Spleen (tissue), 7 donors: ENCODE measurements around the gene BTN2A1.

Experiments used
- CTCF ChIP-seq, 11 experiments: fragments of 200-600 bp in 7 of 11; fragments of 450-650 bp in 4 of 11; sonication (generic) in 4 of 11; IDR thresholded peaks in 8 of 11; conservative IDR thresholded peaks in 3 of 11; 1 replicate in 7 of 11; 2 replicates in 4 of 11; pipeline versions ENCODE4 v1.4.0 to v1.8.0; 2016 to 2021; ENCODE audit warnings: antibody characterized with exemption in 11 of 11, inconsistent platforms in 4 of 11, mild to moderate bottlenecking in 1 of 11
- POLR2AphosphoS5 ChIP-seq, 3 donors: sonication (generic); formaldehyde crosslinking; IDR thresholded peaks; one replicate each; pipeline ENCODE4 v1.5.1; 2017; ENCODE audit warnings: antibody characterized with exemption in 3 of 3
- donor health status: DM: no; HTN: no; CAD: no; lungs with moderate emphysema.
- donor health status: DM: no; HTN: no; CAD: no.
- donor health status: DM: no; HTN: no; CAD: no.

- TF ChIP-seq POLR2AphosphoS5 (IDR thresholded peaks at IDR 0.05): no peak
- no peak for TF ChIP-seq CTCF (IDR thresholded peaks at IDR 0.05 in 8 of 11, conservative IDR thresholded peaks at IDR 0.05 in 3 of 11)
Measured at GRCh38 chr6:26412954-26413353, 44.8 kb upstream of the BTN2A1 start.
